ENCODE data around the gene CATSPERZ. TPM values are rescaled to one million over a fixed set of nuclear protein-coding genes. Genes with fewer than 3 reads are reported as not detected.

The CATSPERZ gene
- total and polyA plus RNA-seq, 9 of the 15 experiments (the other 6 are each of a cell fraction or from before 2014, with no cell fraction given) = 0.86 to 8.5 (median 3.5) TPM

GRCh38 chr11:64305075-64305690 lies 5.0 kb downstream of the CATSPERZ start, which contains the start of gene ESRRA:
TSS of gene ESRRA (plus strand) at chr11:64305524. CDS start at chr11:64307180, 1,656 bp downstream.
- Histone ChIP-seq H3K4me1 (replicated peaks in 1 of 2; ENCODE audit: control insufficient read depth in 2 of 2, insufficient read depth in 2 of 2, low read length in 2 of 2) (peaks cover 32 to 46% of the 10 kb centered on the region in 2 experiments), H3K27ac (ENCODE audit: extremely low read depth, low read depth, low read length) (peak within 1 kb of the TSS; percentile 100), H3K9me1 (ENCODE audit: control insufficient read depth, insufficient read depth, low read length) (peaks cover 5% of the 10 kb centered on the region), H2AFZ (ENCODE audit: low read depth, low read length) (peak within 1 kb of the TSS; percentile 93), H3K27me3 (ENCODE audit: control insufficient read depth in 2 of 2, insufficient read depth in 2 of 2, low read length in 2 of 2) (no peaks in the 10 kb centered on the region), H3K36me3 (ENCODE audit: control insufficient read depth, insufficient read depth, low read length) (peaks cover 25% of the 10 kb centered on the region; the same call in 2 of the 3 replicates), H3K9ac (ENCODE audit: insufficient read depth in 1 of 2, low read depth in 2 of 2, low read length in 2 of 2) (peak within 1 kb of the TSS; percentile 98 to 100), H3K4me3 (peak within 1 kb of the TSS; percentile 93), H3K4me2 (ENCODE audit: insufficient read depth, low read length) (peak within 1 kb of the TSS; percentile 100), H4K20me1 (replicated peaks; ENCODE audit: control insufficient read depth, insufficient read depth, low read length) (no peaks in the 10 kb centered on the region; the same call in 1 of the 2 replicates), H3K79me2 (ENCODE audit: control insufficient read depth, insufficient read depth, low read length) (peaks cover 43% of the 10 kb centered on the region), H3K9me3 (replicated peaks; ENCODE audit: control insufficient read depth, insufficient read depth, low read depth, low read length) (no peaks in the 10 kb centered on the region)
- DNase-seq (ENCODE audit: extremely low read depth in 1 of 4, low spot score in 3 of 4) (peak; percentile 95 to 99 (median 98)), FAIRE-seq (peak; percentile 96), ATAC-seq (peak; percentile 83)
- POLR2A ChIA-PET = interaction anchor here (0.5 to 5.8 kb wide), 11 partner anchors 20 to 580 kb away, joined by 3 to 68 read pairs (median 4); partner anchors contain the start of genes BAD, FERMT3 and PPP1R14B
- CTCF ChIA-PET (ENCODE audit: low intra/inter-chr PET ratio) = interaction anchor here (1.4 kb wide), 1 partner anchor 101 kb away, joined by 10 read pairs; no protein-coding TSS in a partner anchor
- WGBS (ENCODE audit: insufficient coverage, low coverage, missing lambda C conversion rate) = 0% methylated on average over 32 of the region's 81 CpGs
- in situ Hi-C loops (cut with MboI) (no loop called here), intact Hi-C loops (cut with micrococcal nuclease) (loop anchor here (2.0 to 10.0 kb wide), 4 partner anchors 34 to 470 kb away; partner anchors contain the start of genes FKBP2, MARK2 and PPP1R14B)
- no TSS peak for BruUV-seq (replicated peaks)
- TF ChIP-seq FOXO4 (CRISPR knock-in tag; IDR thresholded peaks at IDR 0.05) (no peak), XRCC3 (IDR thresholded peaks at IDR 0.05) (no peak), GATAD2B (IDR thresholded peaks at IDR 0.05; ENCODE audit: borderline replicate concordance) (peak; percentile 78; the same call in 1 of the 2 replicates), SIN3B (IDR thresholded peaks at IDR 0.05; ENCODE audit: low read depth) (0 out of 2 replicates have a peak, but pooled peaks have one; percentile 13), HNRNPH1 (optimal IDR thresholded peaks at IDR 0.05; ENCODE audit: low read depth, low read length) (no peak), ZNF707 (CRISPR knock-in tag; conservative IDR thresholded peaks at IDR 0.05) (no peak), TRIM24 (IDR thresholded peaks at IDR 0.05) (no peak), PHB2 (IDR thresholded peaks at IDR 0.05; ENCODE audit: low read depth) (no peak), ARID2 (IDR thresholded peaks at IDR 0.05) (no peak), ETV5 (CRISPR knock-in tag; IDR thresholded peaks at IDR 0.05; ENCODE audit: low read depth) (no peak), E2F6 (IDR thresholded peaks at IDR 0.05; ENCODE audit: borderline replicate concordance in 1 of 2, extremely low read depth in 1 of 2, insufficient read depth in 1 of 2, insufficient read length in 1 of 2, low read depth in 1 of 2, low read length in 1 of 2, poor library complexity in 1 of 2, severe bottlenecking in 1 of 2) (peak in 1 of 2 experiments; percentile 17), ETV6 (IDR thresholded peaks at IDR 0.05; ENCODE audit: borderline replicate concordance in 1 of 2, low read depth in 2 of 2, low read length in 1 of 2) (no peak), ETV6 (CRISPR knock-in tag; IDR thresholded peaks at IDR 0.05; ENCODE audit: borderline replicate concordance) (no peak), MAZ (CRISPR knock-in tag; conservative IDR thresholded peaks at IDR 0.05 in 1 of 2, IDR thresholded peaks at IDR 0.05 in 1 of 2) (peak; percentile 43 to 93), MEIS2 (IDR thresholded peaks at IDR 0.05; ENCODE audit: partially characterized antibody) (peak; percentile 90), RAD21 (CRISPR knock-in tag; conservative IDR thresholded peaks at IDR 0.05 in 1 of 2, IDR thresholded peaks at IDR 0.05 in 1 of 2) (no peak), FOXA1 (IDR thresholded peaks at IDR 0.05; ENCODE audit: borderline replicate concordance) (no peak), ADNP (tag; IDR thresholded peaks at IDR 0.05) (no peak), SRF (CRISPR knock-in tag; IDR thresholded peaks at IDR 0.05) (peak in 1 of 2 experiments; percentile 33; a peak in 1 of 4 replicates), GABPB1 (CRISPR knock-in tag; IDR thresholded peaks at IDR 0.05) (no peak)
